ENCODE results near the gene ARHGEF7. TPM values are rescaled to one million over a fixed set of nuclear protein-coding genes. Genes with fewer than 3 reads are reported as not detected.

ARHGEF7 gene
- total RNA-seq, 1 donor from 2014 or later, result 64.6 TPM

- Histone ChIP-seq H3K9ac (no peak overlapping the region), H3K9me3 (ENCODE audit: low read depth) (no peaks in the 10 kb centered on the region), H3K4me1 (peaks cover 36% of the 10 kb centered on the region), H3K4me2 (peak overlapping the region; percentile 70), H3K4me3 (peak overlapping the region; percentile 22), H4K20me1 (ENCODE audit: low read depth) (peaks cover 91% of the 10 kb centered on the region), H2AFZ (replicated peaks) (no peak overlapping the region), H3F3A (ENCODE audit: low read depth) (peaks cover 31% of the 10 kb centered on the region), H3K79me2 (ENCODE audit: low read depth) (peaks cover 82% of the 10 kb centered on the region), H3K27ac (no peak overlapping the region), H3K36me3 (no peaks in the 10 kb centered on the region), H3K27me3 (no peaks in the 10 kb centered on the region)
- H3K27me3 Mint-ChIP-seq (ENCODE audit: insufficient read depth, low read depth), result no peaks in the 10 kb centered on the region
- no peak overlapping the region for H3K27ac Mint-ChIP-seq
- no peak overlapping the region for H3K4me3 Mint-ChIP-seq
- no peak for TF ChIP-seq EZH2 (IDR thresholded peaks at IDR 0.05)
- peak; percentile 62 for TF ChIP-seq CTCF (IDR thresholded peaks at IDR 0.05)
- H3K4me1 Mint-ChIP-seq, result peaks cover 65% of the 10 kb centered on the region
- DNase-seq (ENCODE audit: low spot score), result peak; percentile 76
- peaks cover 14% of the 10 kb centered on the region for H3K36me3 Mint-ChIP-seq
- H3K9me3 Mint-ChIP-seq, result no peaks in the 10 kb centered on the region
These were observed 101.3 kb downstream of the ARHGEF7 start for GRCh38 chr13:111216166-111216960.

- H3K4me1 Mint-ChIP-seq, result peaks cover 53% of the 10 kb centered on the region
- Histone ChIP-seq H3K4me3 (no peak overlapping the region), H3K4me1 (peaks cover 23% of the 10 kb centered on the region), H3F3A (ENCODE audit: low read depth) (peaks cover 27% of the 10 kb centered on the region), H3K27ac (no peak overlapping the region), H3K36me3 (no peaks in the 10 kb centered on the region), H3K9me3 (ENCODE audit: low read depth) (no peaks in the 10 kb centered on the region), H3K27me3 (no peaks in the 10 kb centered on the region), H3K4me2 (no peak overlapping the region), H3K79me2 (ENCODE audit: low read depth) (peaks cover 70% of the 10 kb centered on the region), H2AFZ (replicated peaks) (no peak overlapping the region), H3K9ac (no peak overlapping the region), H4K20me1 (ENCODE audit: low read depth) (peaks cover 91% of the 10 kb centered on the region)
- no peak overlapping the region for H3K4me3 Mint-ChIP-seq
- H3K27me3 Mint-ChIP-seq (ENCODE audit: insufficient read depth, low read depth), result no peaks in the 10 kb centered on the region
- no peak for DNase-seq (ENCODE audit: low spot score)
- H3K27ac Mint-ChIP-seq, result no peak overlapping the region
- TF ChIP-seq EZH2 (IDR thresholded peaks at IDR 0.05), result no peak
- no peaks in the 10 kb centered on the region for H3K9me3 Mint-ChIP-seq
- H3K36me3 Mint-ChIP-seq, result peaks cover 14% of the 10 kb centered on the region
These were observed 102.5 kb downstream of the ARHGEF7 start for GRCh38 chr13:111217641-111218040.

- no peak overlapping the region for H3K4me3 ChIP-seq
- Mint-ChIP-seq H3K27me3 (ENCODE audit: insufficient read depth, low read depth) (no peaks in the 10 kb centered on the region), H3K9me3 (no peaks in the 10 kb centered on the region), H3K27ac (no peak overlapping the region), H3K4me3 (no peak overlapping the region), H3K4me1 (peaks cover 42% of the 10 kb centered on the region), H3K36me3 (peaks cover 12% of the 10 kb centered on the region)
- no peak for DNase-seq (ENCODE audit: low spot score)
- H3K27me3 ChIP-seq, result no peaks in the 10 kb centered on the region
- H3K27ac ChIP-seq, result no peak overlapping the region
- H3K79me2 ChIP-seq (ENCODE audit: low read depth), result peaks cover 63% of the 10 kb centered on the region
- H3K9me3 ChIP-seq (ENCODE audit: low read depth), result no peaks in the 10 kb centered on the region
- peaks cover 19% of the 10 kb centered on the region for H3K4me1 ChIP-seq
- no peak overlapping the region for H2AFZ ChIP-seq (replicated peaks)
- peaks cover 28% of the 10 kb centered on the region for H3F3A ChIP-seq (ENCODE audit: low read depth)
- no peak for TF ChIP-seq EZH2 (IDR thresholded peaks at IDR 0.05)
- TF ChIP-seq EZH2phosphoT487 (IDR thresholded peaks at IDR 0.05), result no peak
- TF ChIP-seq CTCF (IDR thresholded peaks at IDR 0.05), result no peak
- H3K9ac ChIP-seq, result no peak overlapping the region
- peaks cover 84% of the 10 kb centered on the region for H4K20me1 ChIP-seq (ENCODE audit: low read depth)
- no peak overlapping the region for H3K4me2 ChIP-seq
- H3K36me3 ChIP-seq, result no peaks in the 10 kb centered on the region
These were observed 104.2 kb downstream of the ARHGEF7 start for GRCh38 chr13:111219280-111219679.

GRCh38 chr13:111219950-111220349 lies 104.8 kb downstream of the ARHGEF7 start:
- Histone ChIP-seq H3K4me2 (no peak overlapping the region), H3K27me3 (no peaks in the 10 kb centered on the region), H3K27ac (no peak overlapping the region), H3F3A (ENCODE audit: low read depth) (peaks cover 27% of the 10 kb centered on the region), H3K36me3 (no peaks in the 10 kb centered on the region), H3K4me1 (peaks cover 13% of the 10 kb centered on the region), H2AFZ (replicated peaks) (no peak overlapping the region), H3K9me3 (ENCODE audit: low read depth) (no peaks in the 10 kb centered on the region), H3K4me3 (no peak overlapping the region), H4K20me1 (ENCODE audit: low read depth) (peaks cover 78% of the 10 kb centered on the region), H3K79me2 (ENCODE audit: low read depth) (peaks cover 63% of the 10 kb centered on the region), H3K9ac (no peak overlapping the region)
- no peaks in the 10 kb centered on the region for H3K9me3 Mint-ChIP-seq
- H3K27me3 Mint-ChIP-seq (ENCODE audit: insufficient read depth, low read depth), result no peaks in the 10 kb centered on the region
- no peak overlapping the region for H3K4me3 Mint-ChIP-seq
- DNase-seq (ENCODE audit: low spot score), result no peak
- peaks cover 37% of the 10 kb centered on the region for H3K4me1 Mint-ChIP-seq
- TF ChIP-seq CTCF (IDR thresholded peaks at IDR 0.05) (no peak), EZH2 (IDR thresholded peaks at IDR 0.05) (no peak), EZH2phosphoT487 (IDR thresholded peaks at IDR 0.05) (no peak)
- no peak overlapping the region for H3K27ac Mint-ChIP-seq
- peaks cover 12% of the 10 kb centered on the region for H3K36me3 Mint-ChIP-seq

Data from neural progenitor cell (in vitro differentiated cells).